K562 (cell line): ENCODE measurements around the gene C2. TPM values are rescaled to one million over a fixed set of nuclear protein-coding genes. Genes with fewer than 3 reads are reported as not detected.
A peak's percentile ranks its signal among the peaks of the same experiment; 100 is the strongest.

Experiments
- ATF1 ChIP-seq, 2 experiments: fragments of 450-650 bp in 1 of 2; IDR thresholded peaks; 2 replicates each; pipeline ENCODE4 v1.6.1; 2016; ENCODE audit warnings: missing compliant biosample characterization in 1 of 2, missing genetic modification characterization in 1 of 2
- CHAMP1 ChIP-seq: fragments of 450-650 bp; IDR thresholded peaks from 2 replicates; pipeline ENCODE4 v1.6.1; 2016; ENCODE audit warnings: mild to moderate bottlenecking
- DMBX1 ChIP-seq: fragments of 250-450 bp; sonication (Bioruptor Pico); IDR thresholded peaks from 2 replicates; pipeline ENCODE4 v1.8.0; 2022; ENCODE audit warnings: inconsistent platforms, mild to moderate bottlenecking, moderate library complexity, borderline replicate concordance
- ELF4 ChIP-seq: fragments of 450-650 bp; formaldehyde crosslinking; IDR thresholded peaks from 2 replicates; pipeline ENCODE4 v1.4.0; 2022; ENCODE audit warnings: missing genetic modification characterization
- ERF ChIP-seq: fragments of 450-650 bp; formaldehyde crosslinking; IDR thresholded peaks from 2 replicates; pipeline ENCODE4 v1.4.0; 2020; ENCODE audit warnings: mild to moderate bottlenecking, mixed read lengths
- FOS ChIP-seq: IDR thresholded peaks from 3 replicates; pipeline ENCODE4 v1.6.1; 2011; ENCODE audit not compliant: insufficient read length; ENCODE audit errors: extremely low read depth
- MCM2 ChIP-seq: fragments of 450-650 bp; IDR thresholded peaks from 2 replicates; pipeline ENCODE4 v1.6.1; 2017; ENCODE audit warnings: low read depth, mild to moderate bottlenecking
- NFRKB ChIP-seq: fragments of 450-650 bp; IDR thresholded peaks from 2 replicates; pipeline ENCODE4 v1.6.1; 2016; ENCODE audit warnings: low read depth
- NR2C2 ChIP-seq, 2 experiments: fragments of 200-800 bp in 1 of 2; sonication (Bioruptor generic) in 1 of 2; sonication (generic) in 1 of 2; formaldehyde crosslinking in 1 of 2; IDR thresholded peaks; 2 replicates each; pipeline versions ENCODE4 v1.6.1 to v1.8.0; 2016 to 2022; ENCODE audit warnings: mild to moderate bottlenecking in 1 of 2, missing compliant biosample characterization in 1 of 2, missing genetic modification characterization in 1 of 2, missing genetic modification reagents in 1 of 2
- RBM34 ChIP-seq: fragments of 200-400 bp; formaldehyde crosslinking; IDR thresholded peaks from 2 replicates; pipeline ENCODE4 v1.6.1; 2018; ENCODE audit warnings: low read length, borderline replicate concordance; ENCODE audit not compliant: insufficient read depth
- SMAD4 ChIP-seq: fragments of 250-450 bp; sonication (Bioruptor Pico); conservative IDR thresholded peaks from 2 replicates; pipeline ENCODE4 v1.8.0; 2021; ENCODE audit warnings: inconsistent platforms, mild to moderate bottlenecking, moderate library complexity
- USF1 ChIP-seq: sonication (generic); formaldehyde crosslinking; IDR thresholded peaks from 2 replicates; pipeline ENCODE4 v1.9.0; 2022; ENCODE audit warnings: mild to moderate bottlenecking, missing genetic modification reagents
- ZBTB11 ChIP-seq, 3 experiments: fragments of 200-800 bp in 1 of 3; fragments of 250-450 bp in 1 of 3; fragments of 450-650 bp in 1 of 3; sonication (Bioruptor Pico) in 1 of 3; sonication (Bioruptor generic) in 1 of 3; formaldehyde crosslinking in 1 of 3; IDR thresholded peaks; 2 replicates each; pipeline versions ENCODE4 v1.6.1 to v1.8.0; 2016 to 2022; ENCODE audit warnings: mild to moderate bottlenecking in 2 of 3, missing genetic modification characterization in 2 of 3, missing compliant biosample characterization in 1 of 3, moderate library complexity in 1 of 3
- ZC3H8 ChIP-seq: fragments of 450-650 bp; IDR thresholded peaks from 2 replicates; pipeline ENCODE4 v1.6.1; 2017
- ZEB2 ChIP-seq: fragments of 450-650 bp; IDR thresholded peaks from 2 replicates; pipeline ENCODE4 v1.6.1; 2016
- ZNF212 ChIP-seq: fragments of 450-650 bp; formaldehyde crosslinking; IDR thresholded peaks from 2 replicates; pipeline ENCODE4 v1.4.0; 2020; ENCODE audit warnings: mild to moderate bottlenecking
- ZNF511 ChIP-seq: sonication (generic); formaldehyde crosslinking; IDR thresholded peaks from 2 replicates; pipeline ENCODE4 v1.8.0; 2022; ENCODE audit warnings: mild to moderate bottlenecking, missing genetic modification reagents
- ZNF644 ChIP-seq: fragments of 200-800 bp; sonication (Bioruptor generic); IDR thresholded peaks from 2 replicates; pipeline ENCODE4 v1.6.1; 2016; ENCODE audit warnings: low read depth, missing genetic modification characterization, missing compliant biosample characterization
- polyA plus RNA-seq, 8 experiments: library from polyadenylated mRNA; depleted of rRNA in 4 of 8; stranded (reverse) in 5 of 8; unstranded in 3 of 8; fragments of >200 nt; fragmentation: Nextera tagmentation in 2 of 8; fragmentation: Illumina TruSeq in 1 of 8; extraction: Ambion mirVana in 2 of 8; extraction: Trizol in 1 of 8; gene quantifications; 2 replicates each; pipeline versions ENCODE4 v1.2.1 to v1.2.3, GENCODE V29; 2011 to 2014; ENCODE audit warnings: inconsistent platforms in 1 of 8, missing spikeins in 1 of 8
- total RNA-seq, 7 experiments: library from RNA; depleted of rRNA in 6 of 7; stranded (reverse); fragments of >200 nt in 6 of 7; fragmentation: Illumina TruSeq in 2 of 7; extraction: Trizol in 2 of 7; gene quantifications; 2 replicates each; pipeline versions ENCODE4 v1.2.1 to v1.2.3, GENCODE V29; 2011 to 2021; ENCODE audit warnings: low replicate concordance in 1 of 7

The C2 gene
- total and polyA plus RNA-seq, 9 of the 15 experiments (the other 6 are each of a cell fraction or from before 2014, with no cell fraction given): 0.05 to 1.1 (median 0.39) TPM; not detected in 1

GRCh38 chr6:31968791-31969711 is 41.5 kb downstream of the C2 start (continued):
- 0 out of 2 replicates have a peak, but pooled peaks have one; percentile 9 for TF ChIP-seq USF1 (CRISPR knock-in tag)
- peak; percentile 41; the same call in 1 of the 2 replicates for TF ChIP-seq ZNF511 (CRISPR knock-in tag)
- no peak for TF ChIP-seq ELF4 (CRISPR knock-in tag)
- no peak for TF ChIP-seq FOS
- no peak for TF ChIP-seq ZNF212 (CRISPR knock-in tag)
- peak; percentile 30; the same call in 1 of the 2 replicates for TF ChIP-seq NR2C2 (CRISPR knock-in tag; IDR thresholded peaks at IDR 0.05)
- TF ChIP-seq NR2C2 (tag; IDR thresholded peaks at IDR 0.05): no peak
- TF ChIP-seq DMBX1: peak; percentile 65; the same call in 1 of the 2 replicates
- TF ChIP-seq ERF (CRISPR knock-in tag): 0 out of 2 replicates have a peak, but pooled peaks have one; percentile 44
- no peak for TF ChIP-seq ZEB2
- no peak for TF ChIP-seq MCM2
- TF ChIP-seq ZC3H8: no peak
- no peak for TF ChIP-seq CHAMP1
- TF ChIP-seq NFRKB: peak; percentile 18; the same call in 1 of the 2 replicates
- peak in 1 of 3 experiments; percentile 46; a peak in 2 of 6 replicates for TF ChIP-seq ZBTB11 (CRISPR knock-in tag; IDR thresholded peaks at IDR 0.05)
- no peak for TF ChIP-seq RBM34
- 0 out of 2 replicates have a peak, but pooled peaks have one; percentile 47 for TF ChIP-seq ZNF644
- no peak for TF ChIP-seq ATF1 (CRISPR knock-in tag; IDR thresholded peaks at IDR 0.05)
- TF ChIP-seq ATF1 (tag; IDR thresholded peaks at IDR 0.05): peak; percentile 23; the same call in 1 of the 2 replicates
- TF ChIP-seq SMAD4 (CRISPR knock-in tag): 0 out of 2 replicates have a peak, but pooled peaks have one; percentile 31
